NCI-H748 treated with DMSO at 0.1 percent for 48 hours (cell line): Measurements from ENCODE around the gene HIPK1.
"Not testable (repeated sequence)": the region's sequence is repeated elsewhere in the genome, so short reads cannot be mapped to it uniquely, and the experiment has no call there.

Source experiments
- DNase-seq: peaks from one replicate; lab custom pipeline; 2025; lab: John Stamatoyannopoulos, UW

HIPK1 gene

DNA sequence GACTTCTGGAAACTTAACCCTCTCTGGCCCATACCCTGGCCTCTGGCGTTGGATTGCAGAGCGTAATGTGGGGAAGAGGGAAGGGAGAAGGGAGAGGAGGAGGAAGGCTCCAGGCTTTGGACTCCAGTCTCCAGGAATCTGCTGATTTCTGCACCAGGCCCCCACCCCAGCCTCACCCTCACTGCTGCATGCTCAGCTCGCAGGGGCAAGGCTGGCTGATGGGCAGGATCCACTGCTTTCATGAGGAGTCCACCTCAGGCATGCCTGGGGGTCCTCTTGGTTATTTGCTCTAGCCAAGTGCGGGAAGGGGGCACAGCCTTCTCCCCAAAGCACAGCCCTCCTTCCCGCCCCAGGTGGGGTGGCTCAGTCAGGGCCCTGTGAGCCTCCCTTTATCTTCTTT is 53.8 kb downstream of the HIPK1 start:
- DNase-seq: no peak

DNA sequence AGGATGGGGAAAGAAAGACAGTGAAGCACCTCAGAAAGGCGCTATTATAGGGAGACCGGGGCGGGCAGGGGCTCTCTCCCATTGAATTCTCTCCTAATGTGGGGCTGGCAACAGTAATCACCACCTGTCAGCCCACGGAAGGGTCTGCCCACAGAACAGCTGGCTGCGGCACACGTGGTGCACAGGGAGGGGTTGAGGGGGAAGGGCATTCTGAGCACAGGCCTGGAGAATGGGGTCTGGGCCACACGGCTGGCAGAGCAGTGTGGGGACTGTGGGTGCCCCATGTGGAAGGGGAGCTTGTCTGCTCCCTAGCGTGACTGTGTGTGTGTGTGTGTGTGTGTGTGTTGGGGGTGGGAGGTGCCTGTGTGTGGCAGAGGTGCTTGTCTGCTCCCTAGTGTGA is 54.3 kb downstream of the HIPK1 start:
- DNase-seq: no peak

DNA sequence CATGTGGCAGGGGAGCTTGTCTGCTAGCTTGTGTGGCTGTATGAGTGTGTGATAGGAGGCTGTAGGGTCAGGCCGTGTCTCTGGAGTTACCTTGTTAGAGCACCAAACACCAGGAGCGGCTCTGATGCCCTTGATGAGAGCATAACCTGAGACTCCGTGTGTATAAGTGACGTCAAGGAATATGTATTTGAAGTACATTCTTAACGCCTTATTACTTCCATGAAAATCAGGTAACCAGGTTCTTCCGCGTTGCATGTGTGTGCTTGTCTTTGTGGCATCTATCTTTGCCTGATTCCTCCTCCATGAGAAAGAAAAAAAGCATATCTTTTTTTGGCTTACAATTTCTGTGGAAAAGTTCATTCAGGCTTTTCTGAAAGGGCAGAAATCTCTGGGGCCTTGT is 54.7 kb downstream of the HIPK1 start:
- no peak for DNase-seq

GRCh38 chr1:113984710-113985109 is 55.6 kb downstream of the HIPK1 start:
- DNase-seq: no peak

DNA sequence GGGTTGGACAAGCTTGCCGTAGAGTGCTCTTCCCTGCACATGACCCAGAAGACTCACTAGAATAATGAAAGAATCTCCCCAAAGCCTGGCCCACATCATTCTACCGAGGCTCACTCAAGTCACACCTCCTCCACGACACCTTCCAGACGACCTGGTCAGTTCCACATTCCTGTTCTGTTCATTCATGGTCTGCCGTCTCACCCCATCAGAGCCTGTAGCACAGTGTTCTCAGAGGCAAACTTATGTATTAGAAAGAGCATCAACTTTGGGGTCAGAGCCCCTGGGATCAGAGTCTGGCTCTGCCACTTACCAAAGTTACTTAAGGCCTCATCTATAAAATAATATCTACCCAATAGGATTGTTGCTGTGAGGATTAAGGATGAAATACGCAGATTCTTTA is 57.7 kb downstream of the HIPK1 start:
- no peak for DNase-seq

DNA sequence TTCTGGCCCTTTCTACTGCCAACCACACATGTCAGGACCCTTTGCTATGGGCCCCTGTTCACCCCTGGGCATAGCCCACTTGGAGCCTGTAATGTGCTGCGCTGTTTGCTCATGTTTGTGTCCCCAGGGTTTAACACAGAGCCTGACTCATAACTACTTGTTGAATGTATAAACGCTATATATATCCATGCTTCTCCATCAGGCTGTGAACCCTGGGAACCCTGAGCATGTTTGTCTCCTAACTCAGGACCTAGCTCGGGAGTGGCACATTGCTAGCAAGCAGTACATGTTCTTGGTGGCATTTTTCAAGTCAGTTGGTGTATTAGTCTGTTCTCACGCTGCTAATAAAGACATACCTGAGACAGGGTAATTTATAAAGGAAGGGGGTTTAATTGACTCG is 58.1 kb downstream of the HIPK1 start:
- no peak for DNase-seq

GRCh38 chr1:113990530-113990929 is 61.4 kb downstream of the HIPK1 start:
- no peak for DNase-seq

DNA sequence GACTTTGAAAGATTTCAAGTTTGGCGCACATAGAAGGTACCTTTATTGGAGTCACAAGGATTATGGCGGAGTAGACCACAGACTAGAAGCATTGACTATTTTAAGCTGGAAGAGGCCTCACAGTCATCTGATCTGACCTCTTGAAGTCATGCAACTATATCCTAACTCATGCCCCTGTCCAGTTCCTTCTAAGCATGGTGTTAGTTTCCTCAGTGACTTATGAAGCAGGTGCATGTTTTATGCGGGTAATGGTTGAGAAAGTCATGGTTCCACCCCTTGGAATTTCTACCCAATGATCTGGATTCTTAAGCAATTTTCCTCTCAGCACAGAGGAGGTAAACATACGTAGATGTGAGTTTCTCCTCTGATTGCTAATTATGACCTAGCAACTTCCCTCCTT is 61.8 kb downstream of the HIPK1 start:
- no peak for DNase-seq

DNA sequence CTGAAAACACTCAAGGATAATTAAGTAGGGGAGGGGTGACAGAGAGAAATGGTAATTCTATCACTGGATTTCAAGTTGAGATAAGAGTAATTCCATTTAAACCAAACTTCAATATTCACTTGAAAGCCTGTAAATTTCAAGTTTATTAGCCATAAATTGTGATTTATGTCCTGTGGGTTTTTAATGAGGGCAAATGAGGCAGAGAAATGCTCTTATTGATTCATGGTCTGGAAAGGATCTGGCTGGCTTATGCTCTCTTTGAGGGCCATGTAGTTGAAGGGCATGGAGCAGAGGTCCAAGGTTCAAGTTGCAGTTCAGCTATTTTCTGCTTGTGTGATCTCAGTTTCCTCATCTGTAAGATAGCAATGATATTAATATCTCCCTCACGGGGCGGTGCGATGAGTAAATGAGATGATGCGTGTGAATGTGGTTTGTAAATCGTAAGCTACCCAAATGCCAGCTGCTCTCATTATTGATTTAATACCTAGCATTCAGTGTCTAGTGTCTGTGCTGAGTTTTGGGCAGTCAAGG is 62.4 kb downstream of the HIPK1 start:
- DNase-seq: no peak

DNA sequence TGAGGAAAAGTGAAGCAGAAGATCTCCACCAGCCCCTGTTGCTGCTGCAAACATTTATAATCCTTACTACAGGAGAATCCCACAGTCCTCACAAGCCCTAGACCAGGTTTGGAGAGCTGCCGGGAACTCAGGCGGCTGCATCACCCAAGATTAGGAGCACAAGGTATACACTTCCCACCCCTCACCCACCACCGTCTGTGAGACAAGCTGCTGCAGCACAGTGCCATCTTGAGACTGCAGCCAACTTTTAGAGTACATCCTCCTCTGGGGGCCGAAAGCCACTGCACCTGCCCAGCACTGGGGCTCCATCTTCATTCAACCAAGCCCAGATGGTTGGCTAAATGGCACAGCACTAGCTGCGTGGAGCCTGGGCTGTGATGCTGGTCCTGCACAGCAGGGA is 63.9 kb downstream of the HIPK1 start:
- DNase-seq: no peak

DNA sequence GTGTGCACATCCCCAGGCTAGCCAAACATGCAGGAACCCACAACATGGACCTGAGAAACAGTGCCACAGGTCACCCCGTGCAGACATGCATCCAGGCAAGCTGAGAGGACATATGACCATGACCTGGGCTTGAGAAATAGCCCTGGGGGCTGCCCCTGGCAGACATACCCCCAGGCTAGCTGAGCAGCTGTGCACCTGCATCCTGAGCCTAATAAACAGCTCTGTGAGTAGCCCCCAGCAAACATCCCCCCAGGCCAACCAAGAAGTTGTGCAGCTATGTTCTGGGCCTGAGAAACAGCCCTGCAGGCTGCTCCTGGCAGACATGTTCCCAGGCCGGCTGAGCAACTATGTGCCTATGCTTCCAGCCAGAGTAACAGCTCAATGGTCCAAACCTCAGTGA is 64.6 kb downstream of the HIPK1 start:
- DNase-seq: no peak

DNA sequence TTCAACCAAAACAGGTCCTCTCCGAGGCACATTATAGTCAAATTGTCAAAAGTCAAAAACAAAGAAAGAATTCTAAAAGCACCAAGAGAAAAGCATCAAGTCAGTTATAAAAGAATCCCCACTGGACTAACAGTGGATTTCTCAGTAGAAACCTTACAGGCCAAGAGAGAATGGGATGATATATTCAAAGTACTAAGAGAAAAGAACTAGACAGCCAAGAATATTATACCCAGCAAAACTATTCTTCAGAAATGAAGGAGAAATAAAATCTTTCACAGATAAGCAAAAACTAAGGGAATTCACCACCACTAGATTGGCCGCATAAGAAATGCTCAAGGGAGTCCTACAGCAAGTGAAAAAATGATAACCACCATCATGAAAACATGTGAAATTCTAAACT is 66.3 kb downstream of the HIPK1 start:
- DNase-seq: no peak

DNA sequence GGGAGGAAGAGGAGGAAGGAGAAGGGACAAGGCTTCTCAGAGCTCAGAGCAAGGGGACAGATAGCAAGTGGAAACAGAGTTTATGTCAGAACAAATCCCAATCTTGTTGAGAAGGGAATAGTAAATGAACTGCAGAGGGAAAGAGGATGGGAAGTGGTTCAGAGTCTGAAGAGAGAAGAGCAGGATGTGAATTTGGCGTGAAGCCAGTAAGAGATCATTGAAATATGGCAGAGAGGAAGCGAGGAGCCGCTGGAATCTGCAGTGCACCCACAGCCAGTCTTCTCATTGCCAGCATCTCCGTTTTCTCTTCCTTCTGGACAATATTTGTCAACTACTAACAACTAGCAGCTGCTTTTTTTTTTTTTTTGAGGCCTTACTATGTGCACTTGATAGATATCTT is 69.2 kb downstream of the HIPK1 start:
- DNase-seq: peak; percentile 8

- no peak for DNase-seq
Measured at GRCh38 chr1:113999233-113999632, 70.1 kb downstream of the HIPK1 start.

DNA sequence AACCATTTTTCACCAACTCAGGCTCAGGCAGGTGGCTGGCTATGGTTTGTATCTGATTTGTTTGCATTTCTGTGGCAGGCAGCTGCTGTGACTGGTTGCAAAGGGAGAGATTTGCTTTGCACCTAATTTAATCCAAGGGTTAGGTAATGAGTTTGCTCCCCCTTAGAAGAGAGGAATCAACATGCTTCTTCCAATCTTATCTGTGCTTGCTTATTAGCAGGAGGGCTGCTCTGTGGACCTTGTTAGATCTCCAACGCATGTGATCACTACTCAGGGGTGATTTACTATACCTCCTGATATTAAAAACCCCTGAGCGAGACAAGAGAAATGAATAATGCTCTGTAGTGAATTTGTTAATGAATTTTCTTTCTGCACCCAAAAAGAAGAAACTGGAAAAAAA is 70.7 kb downstream of the HIPK1 start:
- DNase-seq: no peak

DNA sequence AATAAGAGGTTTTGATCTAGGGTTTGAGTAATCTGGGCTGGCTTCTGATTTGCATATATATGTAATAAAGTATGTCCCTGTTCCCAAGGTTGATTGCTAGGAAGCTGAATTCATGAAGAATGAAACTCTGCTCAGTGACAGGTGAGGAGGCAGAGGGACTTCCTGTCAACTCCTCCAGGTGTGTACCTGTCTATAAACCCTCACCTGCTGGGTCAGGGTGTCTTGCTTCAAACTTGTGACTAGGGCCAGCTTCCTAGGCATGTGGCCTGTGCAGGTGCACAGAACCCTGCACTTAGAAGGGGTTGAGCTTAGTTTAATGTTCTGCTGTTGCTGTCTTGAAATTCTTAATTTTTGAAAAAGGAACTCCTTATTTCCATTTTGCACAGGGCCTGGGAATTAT is 71.3 kb downstream of the HIPK1 start:
- no peak for DNase-seq

DNA sequence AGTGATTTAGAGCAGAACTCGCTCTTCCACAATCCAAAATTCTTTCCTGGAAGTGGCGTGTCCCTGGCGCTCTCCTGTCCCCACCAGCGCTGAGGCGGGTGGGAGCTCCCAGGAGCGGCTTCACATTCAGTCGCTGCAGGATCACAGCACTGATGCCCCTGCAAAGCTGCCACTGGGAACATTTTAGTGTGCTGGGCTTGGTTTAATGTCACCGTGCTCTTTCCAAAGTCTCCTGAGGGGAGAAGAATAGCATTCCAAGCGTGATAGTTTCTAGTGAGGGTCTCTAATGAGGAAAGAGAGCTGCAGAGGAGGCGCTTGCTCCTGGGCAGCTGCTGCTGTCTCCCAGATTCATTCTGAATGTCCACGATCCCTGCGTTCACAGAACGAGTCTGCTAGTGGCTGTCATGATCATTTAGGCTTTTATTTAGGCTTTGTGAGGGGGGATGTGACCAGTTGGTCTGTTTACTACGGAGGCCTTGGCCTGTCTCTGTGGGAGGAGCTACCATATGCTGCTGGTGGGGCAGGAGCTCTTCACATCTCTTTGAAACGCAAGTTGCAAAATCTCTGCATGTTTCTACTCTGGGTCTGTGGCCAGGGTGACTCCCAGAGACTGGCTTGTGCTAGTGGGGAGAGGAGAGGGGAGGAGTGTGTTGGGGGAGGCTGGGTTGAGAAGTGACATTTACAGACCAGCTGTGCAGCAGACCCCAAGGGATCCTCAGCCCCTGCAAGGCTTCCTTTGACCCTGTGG is 73.5 kb downstream of the HIPK1 start:
- no peak for DNase-seq

- DNase-seq: no peak
Measured at GRCh38 chr1:114003431-114003830, 74.3 kb downstream of the HIPK1 start.

- DNase-seq: not testable (repeated sequence)
Measured at GRCh38 chr1:114006825-114007224, 77.7 kb downstream of the HIPK1 start.

DNA sequence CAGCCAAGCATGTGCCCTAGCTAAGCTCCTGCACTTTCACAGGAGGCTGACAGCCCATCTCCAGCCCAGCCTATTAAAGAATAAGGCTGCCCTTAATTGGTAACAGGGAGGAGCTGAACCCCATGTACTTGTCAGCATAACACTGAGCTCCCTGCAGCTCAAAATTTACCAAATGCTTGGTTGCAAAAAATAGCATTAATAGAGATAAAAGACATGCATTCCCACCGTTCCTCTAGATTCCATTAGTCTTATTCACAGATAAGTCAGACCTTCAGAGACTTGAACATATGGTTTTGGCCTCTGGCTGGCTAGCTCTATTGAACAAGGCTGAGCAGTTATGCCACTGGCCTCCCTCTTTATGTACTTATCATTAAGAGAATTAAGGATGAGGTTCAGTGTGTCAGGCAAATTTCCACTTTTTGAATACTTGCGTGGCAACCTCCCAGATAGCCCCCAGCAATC is 79.4 kb downstream of the HIPK1 start:
- no peak for DNase-seq

DNA sequence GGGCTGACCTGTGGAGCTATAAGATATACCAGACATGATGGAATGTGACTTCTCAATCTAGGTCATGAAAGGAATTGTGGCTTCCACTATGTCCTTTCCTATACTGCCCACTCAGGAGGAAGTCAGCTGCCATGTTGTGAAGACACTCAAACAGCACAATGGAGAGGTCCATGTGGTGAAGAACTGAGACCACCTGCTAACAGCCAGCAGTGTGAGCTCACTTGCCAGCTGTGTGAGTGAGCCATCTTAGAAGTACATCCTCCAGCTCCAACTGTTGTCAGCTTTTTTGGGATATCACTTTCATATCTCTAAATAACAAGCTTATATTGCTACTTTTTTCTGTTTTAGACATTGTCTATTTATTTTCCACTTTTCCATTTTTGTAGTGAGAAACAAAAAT is 79.9 kb downstream of the HIPK1 start:
- no peak for DNase-seq

- no peak for DNase-seq
Measured at GRCh38 chr1:114009393-114009792, 80.3 kb downstream of the HIPK1 start.

DNA sequence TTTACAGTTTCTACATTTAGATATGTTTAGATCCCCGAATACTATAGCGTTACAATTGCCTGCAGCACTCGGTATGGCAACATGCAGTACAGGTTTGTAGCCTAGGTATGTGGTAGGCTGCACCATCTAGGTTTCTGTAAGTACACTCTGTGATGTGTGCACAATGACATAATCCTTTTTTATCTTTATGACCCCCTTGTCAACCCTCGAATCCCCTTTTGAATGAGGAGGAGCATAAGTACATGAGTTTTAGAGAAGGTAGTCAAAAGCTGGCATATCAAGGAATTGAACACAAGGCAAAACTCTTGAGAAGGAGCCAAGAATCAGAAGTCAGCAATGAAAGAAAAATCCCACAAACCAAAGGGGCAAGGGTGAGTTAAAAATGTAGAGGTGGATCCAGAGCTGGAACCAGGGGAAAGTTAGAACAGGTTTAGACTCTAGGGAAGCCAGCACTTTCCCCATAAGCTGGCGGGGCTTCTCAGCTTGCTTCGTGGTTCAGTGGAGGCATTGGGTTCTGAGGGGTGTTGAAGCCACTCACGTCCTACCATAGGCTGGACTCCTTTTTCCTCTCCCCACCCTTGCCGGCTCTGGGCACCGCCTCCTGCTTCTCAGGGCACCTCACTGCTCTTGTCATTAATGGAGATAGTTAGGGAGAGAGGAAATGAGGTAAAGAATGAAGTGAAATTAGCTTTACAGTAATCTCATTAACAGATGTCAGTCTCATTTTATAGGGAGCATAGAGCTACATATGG is 81.5 kb downstream of the HIPK1 start:
- no peak for DNase-seq
